ENCODE results near the gene TJP3.
A peak's percentile ranks its signal among the peaks of the same experiment; 100 is the strongest.

TJP3 gene

GRCh38 chr19:3722443-3723109, 14.4 kb downstream of the TJP3 start:
- TF ChIP-seq FOXM1 (IDR thresholded peaks at IDR 0.05; ENCODE audit: borderline replicate concordance, low read depth), result no peak
- no peak for TF ChIP-seq USF1 (IDR thresholded peaks at IDR 0.05)

GRCh38 chr19:3723110-3723488, 14.9 kb downstream of the TJP3 start:
- TF ChIP-seq USF1 (IDR thresholded peaks at IDR 0.05) (no peak), TCF12 (IDR thresholded peaks at IDR 0.05; ENCODE audit: low read depth) (no peak), REST (IDR thresholded peaks at IDR 0.05; ENCODE audit: low read depth) (no peak), FOXM1 (IDR thresholded peaks at IDR 0.05; ENCODE audit: borderline replicate concordance, low read depth) (no peak), EP300 (IDR thresholded peaks at IDR 0.05; ENCODE audit: borderline replicate concordance) (no peak), TEAD4 (IDR thresholded peaks at IDR 0.05) (no peak)

GRCh38 chr19:3723883-3724282, 15.7 kb downstream of the TJP3 start:
- TF ChIP-seq EP300 (IDR thresholded peaks at IDR 0.05; ENCODE audit: borderline replicate concordance), result no peak
- TF ChIP-seq EGR1 (IDR thresholded peaks at IDR 0.05), result no peak
- no peak for TF ChIP-seq REST (IDR thresholded peaks at IDR 0.05; ENCODE audit: low read depth)
- TF ChIP-seq TAF1 (IDR thresholded peaks at IDR 0.05; ENCODE audit: low read depth), result no peak
- no peak for TF ChIP-seq TCF12 (IDR thresholded peaks at IDR 0.05; ENCODE audit: low read depth)
- TF ChIP-seq MAX (IDR thresholded peaks at IDR 0.05), result no peak
- no peak for TF ChIP-seq RAD21 (IDR thresholded peaks at IDR 0.05; ENCODE audit: low read depth)
- no peak for TF ChIP-seq NFIC (IDR thresholded peaks at IDR 0.05)
- no peak for TF ChIP-seq CEBPB (IDR thresholded peaks at IDR 0.05)

GRCh38 chr19:3725121-3725520, 16.9 kb downstream of the TJP3 start:
- TF ChIP-seq MAX (IDR thresholded peaks at IDR 0.05), result no peak
- no peak for TF ChIP-seq CEBPB (IDR thresholded peaks at IDR 0.05)
- TF ChIP-seq NFIC (IDR thresholded peaks at IDR 0.05), result 0 out of 2 replicates have a peak, but pooled peaks have one; percentile 33
- no peak for TF ChIP-seq TAF1 (IDR thresholded peaks at IDR 0.05; ENCODE audit: low read depth)

GRCh38 chr19:3725640-3726310, 17.6 kb downstream of the TJP3 start:
- TF ChIP-seq RAD21 (IDR thresholded peaks at IDR 0.05; ENCODE audit: low read depth) (peak; percentile 8; the same call in 1 of the 2 replicates), REST (IDR thresholded peaks at IDR 0.05; ENCODE audit: low read depth) (peak; percentile 42; the same call in 1 of the 2 replicates), EP300 (IDR thresholded peaks at IDR 0.05; ENCODE audit: borderline replicate concordance) (peak; percentile 27; the same call in 1 of the 2 replicates), NFIC (IDR thresholded peaks at IDR 0.05) (0 out of 2 replicates have a peak, but pooled peaks have one; percentile 39), TCF12 (IDR thresholded peaks at IDR 0.05; ENCODE audit: low read depth) (peak; percentile 52; the same call in 1 of the 2 replicates), USF1 (IDR thresholded peaks at IDR 0.05) (peak; percentile 38), ZBTB7A (IDR thresholded peaks at IDR 0.05; ENCODE audit: low read depth) (no peak), YY1 (IDR thresholded peaks at IDR 0.05; ENCODE audit: low read depth) (no peak), MAX (IDR thresholded peaks at IDR 0.05) (no peak), FOXM1 (IDR thresholded peaks at IDR 0.05; ENCODE audit: borderline replicate concordance, low read depth) (no peak), CREB1 (IDR thresholded peaks at IDR 0.05; ENCODE audit: low read depth) (no peak), TEAD4 (IDR thresholded peaks at IDR 0.05) (peak; percentile 52)
